Astrocyte (in vitro differentiated cells and primary cell): ENCODE data around the gene FGF22.
"Not testable (repeated sequence)": the region's sequence is repeated elsewhere in the genome, so short reads cannot be mapped to it uniquely, and the experiment has no call there.

Experiments used
- EZH2 ChIP-seq: IDR thresholded peaks from 2 replicates; pipeline ENCODE4 v1.6.1; 2012; ENCODE audit warnings: mild to moderate bottlenecking, low read length, inconsistent platforms; ENCODE audit not compliant: insufficient read depth
- TF ChIP-seq, protein P1 (sequence below): IDR thresholded peaks from 2 replicates; pipeline ENCODE4 v1.5.1; 2011; ENCODE audit warnings: low read depth, mild to moderate bottlenecking, inconsistent platforms, low read length, moderate library complexity; ENCODE audit not compliant: insufficient read depth

DNA sequence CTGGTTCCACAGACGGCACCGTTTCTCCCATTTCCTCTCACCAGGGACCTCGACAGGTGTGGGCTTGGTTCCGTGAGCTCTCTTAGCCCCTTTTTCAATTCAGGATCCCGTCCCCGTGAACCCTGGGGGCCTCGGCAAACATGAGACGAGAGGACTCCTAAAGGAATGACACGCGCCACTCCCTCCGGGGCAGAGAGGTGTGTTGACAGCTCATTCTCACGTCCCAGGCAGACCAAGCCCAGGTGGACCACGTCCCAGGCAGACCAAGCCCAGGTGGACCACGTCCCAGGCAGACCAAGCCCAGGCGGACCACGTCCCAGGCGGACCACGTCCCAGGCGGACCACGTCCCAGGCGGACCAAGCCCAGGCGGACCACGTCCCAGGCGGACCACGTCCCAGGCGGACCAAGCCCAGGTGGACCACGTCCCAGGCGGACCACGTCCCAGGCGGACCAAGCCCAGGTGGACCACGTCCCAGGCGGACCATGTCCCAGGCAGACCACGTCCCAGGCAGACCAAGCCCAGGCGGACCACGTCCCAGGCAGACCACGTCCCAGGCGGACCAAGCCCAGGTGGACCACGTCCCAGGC, 27.4 kb downstream of the FGF22 start:
- not testable (repeated sequence) for TF ChIP-seq EZH2
- TF ChIP-seq, protein P1, sequence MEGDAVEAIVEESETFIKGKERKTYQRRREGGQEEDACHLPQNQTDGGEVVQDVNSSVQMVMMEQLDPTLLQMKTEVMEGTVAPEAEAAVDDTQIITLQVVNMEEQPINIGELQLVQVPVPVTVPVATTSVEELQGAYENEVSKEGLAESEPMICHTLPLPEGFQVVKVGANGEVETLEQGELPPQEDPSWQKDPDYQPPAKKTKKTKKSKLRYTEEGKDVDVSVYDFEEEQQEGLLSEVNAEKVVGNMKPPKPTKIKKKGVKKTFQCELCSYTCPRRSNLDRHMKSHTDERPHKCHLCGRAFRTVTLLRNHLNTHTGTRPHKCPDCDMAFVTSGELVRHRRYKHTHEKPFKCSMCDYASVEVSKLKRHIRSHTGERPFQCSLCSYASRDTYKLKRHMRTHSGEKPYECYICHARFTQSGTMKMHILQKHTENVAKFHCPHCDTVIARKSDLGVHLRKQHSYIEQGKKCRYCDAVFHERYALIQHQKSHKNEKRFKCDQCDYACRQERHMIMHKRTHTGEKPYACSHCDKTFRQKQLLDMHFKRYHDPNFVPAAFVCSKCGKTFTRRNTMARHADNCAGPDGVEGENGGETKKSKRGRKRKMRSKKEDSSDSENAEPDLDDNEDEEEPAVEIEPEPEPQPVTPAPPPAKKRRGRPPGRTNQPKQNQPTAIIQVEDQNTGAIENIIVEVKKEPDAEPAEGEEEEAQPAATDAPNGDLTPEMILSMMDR, result not testable (repeated sequence)
